Mesenchymal stem cell (in vitro differentiated cells and primary cell): ENCODE measurements around the gene LIMA1. TPM values are rescaled to one million over a fixed set of nuclear protein-coding genes. Genes with fewer than 3 reads are reported as not detected.
A peak's percentile ranks its signal among the peaks of the same experiment; 100 is the strongest.
"Not testable (repeated sequence)": the region's sequence is repeated elsewhere in the genome, so short reads cannot be mapped to it uniquely, and the experiment has no call there.

Experiments
- DNase-seq: peaks from one replicate; pipeline ENCODE4 v3.0.0-alpha.2; 2013
- H2AFZ ChIP-seq: one replicate; pipeline ENCODE4 v1.6.1; 2013; ENCODE audit warnings: low read depth, mild to moderate bottlenecking, control low read depth, inconsistent platforms, low read length, moderate library complexity
- H2AK5ac ChIP-seq: 2 replicates; pipeline ENCODE4 v1.6.1; 2013; ENCODE audit warnings: low read length, moderate library complexity, mild to moderate bottlenecking, inconsistent platforms; ENCODE audit not compliant: severe bottlenecking
- H2BK120ac ChIP-seq: one replicate; pipeline ENCODE4 v1.6.1; 2013; ENCODE audit warnings: low read depth, mild to moderate bottlenecking, inconsistent platforms, low read length, moderate library complexity
- H2BK12ac ChIP-seq, 2 experiments: one replicate each; pipeline ENCODE4 v1.6.1; 2013; ENCODE audit warnings: inconsistent platforms in 2 of 2, low read length in 2 of 2, mild to moderate bottlenecking in 2 of 2, moderate library complexity in 2 of 2, control low read depth in 1 of 2
- H2BK15ac ChIP-seq: one replicate; pipeline ENCODE4 v1.6.1; 2013; ENCODE audit warnings: mild to moderate bottlenecking, low read depth, inconsistent platforms; ENCODE audit not compliant: poor library complexity, severe bottlenecking
- H2BK5ac ChIP-seq: 2 replicates; pipeline ENCODE4 v1.6.1; 2013; ENCODE audit warnings: low read depth, mild to moderate bottlenecking, low read length, control low read depth, inconsistent platforms; ENCODE audit not compliant: poor library complexity, severe bottlenecking
- H3K14ac ChIP-seq, 2 experiments: one replicate each; pipeline ENCODE4 v1.6.1; 2013; ENCODE audit warnings: inconsistent platforms in 2 of 2, low read length in 2 of 2, control low read depth in 1 of 2, mild to moderate bottlenecking in 1 of 2, moderate library complexity in 1 of 2
- H3K18ac ChIP-seq, 2 experiments: one replicate each; pipeline ENCODE4 v1.6.1; 2013; ENCODE audit warnings: inconsistent platforms in 2 of 2, low read length in 2 of 2, control low read depth in 1 of 2, low read depth in 1 of 2, mild to moderate bottlenecking in 1 of 2
- H3K23ac ChIP-seq, 2 experiments: one replicate each; pipeline ENCODE4 v1.6.1; 2013; ENCODE audit warnings: inconsistent platforms in 2 of 2, low read length in 2 of 2, mild to moderate bottlenecking in 2 of 2, moderate library complexity in 2 of 2, control low read depth in 1 of 2
- H3K27ac ChIP-seq: 2 replicates; pipeline ENCODE4 v1.5.1; 2013; ENCODE audit warnings: mild to moderate bottlenecking, moderate library complexity, low read length, control low read depth, inconsistent platforms; ENCODE audit not compliant: poor library complexity, severe bottlenecking
- H3K27me3 ChIP-seq, 2 experiments: 2 replicates each; pipeline versions ENCODE4 v1.6.1 to v1.7.0; 2013; ENCODE audit warnings: low read length in 2 of 2, mild to moderate bottlenecking in 2 of 2, moderate library complexity in 2 of 2, control low read depth in 1 of 2, inconsistent platforms in 1 of 2; ENCODE audit not compliant: control insufficient read depth in 1 of 2, insufficient read depth in 1 of 2
- H3K36me3 ChIP-seq, 2 experiments: 2 replicates each; pipeline versions ENCODE4 v1.6.1 to v1.7.0; 2013; ENCODE audit warnings: low read length in 2 of 2, control low read depth in 1 of 2, inconsistent platforms in 1 of 2, low read depth in 1 of 2, mild to moderate bottlenecking in 1 of 2; ENCODE audit not compliant: insufficient read depth in 2 of 2, control insufficient read depth in 1 of 2
- H3K4ac ChIP-seq, 2 experiments: one replicate each; pipeline ENCODE4 v1.6.1; 2013; ENCODE audit warnings: inconsistent platforms in 2 of 2, low read length in 2 of 2, mild to moderate bottlenecking in 2 of 2, moderate library complexity in 2 of 2, control low read depth in 1 of 2, low read depth in 1 of 2
- H3K4me1 ChIP-seq: 2 replicates; pipeline ENCODE4 v1.6.1; 2013; ENCODE audit warnings: low read depth, low read length, control low read depth; ENCODE audit not compliant: control insufficient read depth, insufficient read depth
- H3K4me2 ChIP-seq: 2 replicates; pipeline ENCODE4 v1.6.1; 2013; ENCODE audit warnings: low read length, mild to moderate bottlenecking, inconsistent platforms; ENCODE audit not compliant: poor library complexity, severe bottlenecking
- H3K4me3 ChIP-seq, 2 experiments: 2 replicates each; pipeline versions ENCODE4 v1.5.1 to v1.7.0; 2013; ENCODE audit warnings: low read length in 2 of 2, mild to moderate bottlenecking in 2 of 2, control low read depth in 1 of 2, low read depth in 1 of 2; ENCODE audit not compliant: insufficient read depth in 1 of 2
- H3K79me1 ChIP-seq: replicated peaks from 2 replicates; pipeline ENCODE4 v1.6.1; 2013; ENCODE audit warnings: mild to moderate bottlenecking, control low read depth, low read length, inconsistent platforms; ENCODE audit not compliant: poor library complexity, severe bottlenecking
- H3K9ac ChIP-seq: 2 replicates; pipeline ENCODE4 v1.7.0; 2013; ENCODE audit warnings: mild to moderate bottlenecking, low read length, moderate library complexity
- H3K9me3 ChIP-seq: 2 replicates; pipeline ENCODE4 v1.7.0; 2013; ENCODE audit warnings: mild to moderate bottlenecking, low read length; ENCODE audit not compliant: control insufficient read depth
- H4K8ac ChIP-seq: one replicate; pipeline ENCODE4 v1.6.1; 2013; ENCODE audit warnings: inconsistent platforms, mild to moderate bottlenecking, low read length, moderate library complexity
- H4K91ac ChIP-seq: one replicate; pipeline ENCODE4 v1.6.1; 2013; ENCODE audit warnings: mild to moderate bottlenecking, low read length, inconsistent platforms
- WGBS: methylation state at CpG from one replicate; pipeline ENCODE4 v1.1.7; 2013; ENCODE audit warnings: mixed read lengths; 5-methylcytosine and 5-hydroxymethylcytosine counted together
- polyA plus RNA-seq, 2 experiments: library from polyadenylated mRNA; stranded (reverse); fragments of 200-250 nt; gene quantifications; one replicate each; pipeline ENCODE4 v1.2.3, GENCODE V29; 2013

The LIMA1 gene
- polyA plus RNA-seq (2013, experiment 1 of 2): 78.9 TPM
- polyA plus RNA-seq (2013, experiment 2 of 2): 77.4 TPM

DNA sequence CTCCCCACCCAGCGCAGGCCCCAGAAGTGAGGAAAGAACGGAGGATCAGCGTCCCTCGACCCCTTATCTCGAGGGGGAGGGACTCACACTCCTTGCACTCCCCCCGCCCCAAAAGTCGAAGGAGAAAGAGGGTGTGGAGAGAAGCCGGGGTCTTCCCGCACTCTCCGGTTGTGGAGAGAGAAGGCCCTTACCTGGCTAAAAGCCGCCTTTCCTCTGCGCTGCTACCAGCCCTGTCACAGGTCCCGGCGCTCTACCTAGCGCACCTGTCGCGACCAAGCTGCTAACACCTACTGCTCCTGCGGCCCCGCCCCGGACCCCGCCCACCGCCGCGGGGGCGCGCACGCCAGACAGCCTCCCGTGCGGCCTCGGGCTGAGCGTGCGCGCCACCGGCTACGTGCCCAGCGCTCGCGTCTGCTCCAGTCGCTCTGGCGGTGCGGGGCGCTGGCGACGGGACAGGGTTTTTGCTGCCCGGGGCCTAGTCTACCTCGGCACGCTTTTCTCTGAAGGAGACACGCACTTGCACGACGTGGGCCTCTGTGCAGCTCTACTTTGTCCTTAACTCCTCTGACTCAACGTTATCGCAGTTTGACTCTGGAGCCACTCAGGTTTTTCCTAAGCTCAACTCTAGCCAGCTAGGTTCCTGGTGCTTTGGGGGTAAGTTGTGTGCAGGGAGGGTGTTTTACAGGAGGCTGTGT lies at the start of gene LIMA1:
Gene LIMA1 (minus strand): TSS at position 292 of the 695 bp plus-strand sequence. CDS start 34,769 bp downstream, outside the sequence.
- Histone ChIP-seq H3K4me3 (peak within 1 kb of the TSS; percentile 85 to 93), H3K36me3 (peaks cover 0 to 4% of the 10 kb centered on the region in 2 experiments), H2BK15ac (peak within 1 kb of the TSS; percentile 80), H3K4me2 (peak within 1 kb of the TSS; percentile 86), H3K23ac (peak within 1 kb of the TSS in 1 of 2 experiments; percentile 83), H3K4me1 (peaks cover 6% of the 10 kb centered on the region), H2AFZ (peak within 1 kb of the TSS; percentile 99), H3K9ac (peak within 1 kb of the TSS; percentile 95), H4K8ac (peak within 1 kb of the TSS; percentile 94), H4K91ac (peak within 1 kb of the TSS; percentile 93), H3K18ac (peak within 1 kb of the TSS; percentile 40 to 95), H2BK12ac (peak within 1 kb of the TSS in 1 of 2 experiments; percentile 71), H2BK120ac (peak within 1 kb of the TSS; percentile 58), H2AK5ac (peak within 1 kb of the TSS; percentile 90), H3K27me3 (no peaks in the 10 kb centered on the region), H3K9me3 (no peaks in the 10 kb centered on the region), H2BK5ac (no peak within 1 kb of the TSS), H3K79me1 (peaks cover 18% of the 10 kb centered on the region), H3K4ac (peak within 1 kb of the TSS; percentile 86 to 99), H3K14ac (peak within 1 kb of the TSS in 1 of 2 experiments; percentile 87), H3K27ac (peak within 1 kb of the TSS; percentile 61)
- WGBS: under 1% methylated on average over 42 of the region's 52 CpGs
- peak; percentile 91 for DNase-seq

DNA sequence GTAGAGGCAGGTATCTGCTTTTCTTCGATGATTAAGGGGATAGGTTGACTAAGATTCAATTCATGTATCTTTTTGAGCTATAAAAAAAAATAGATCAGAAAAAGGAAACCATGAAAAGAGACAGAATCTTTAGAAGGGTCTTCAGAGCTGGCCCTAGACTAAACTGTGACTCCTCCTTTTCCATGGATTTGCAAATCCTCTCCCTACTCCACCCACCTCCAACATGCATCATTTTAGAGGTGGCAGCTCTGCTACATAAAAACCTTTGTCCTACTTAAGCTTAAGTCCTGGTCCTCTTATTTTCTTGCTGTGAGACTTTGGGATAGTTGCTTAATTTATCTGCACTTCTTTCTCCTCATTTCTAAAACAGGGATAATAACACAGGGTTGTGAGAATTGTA lies 48.4 kb upstream of the LIMA1 start:
- no peaks in the 10 kb centered on the region for H3K36me3 ChIP-seq
- no peaks in the 10 kb centered on the region for H3K27me3 ChIP-seq
- no peak overlapping the region for H3K23ac ChIP-seq
- H3K4me3 ChIP-seq: no peak overlapping the region
- H4K8ac ChIP-seq: no peak overlapping the region
- H2BK12ac ChIP-seq: no peak overlapping the region
- no peak overlapping the region for H3K9ac ChIP-seq
- H2AK5ac ChIP-seq: no peak overlapping the region
- H3K4ac ChIP-seq: no peak overlapping the region
- no peaks in the 10 kb centered on the region for H3K9me3 ChIP-seq
- no peak overlapping the region for H2AFZ ChIP-seq
- no peak for DNase-seq
- H3K27ac ChIP-seq: no peak overlapping the region
- H2BK15ac ChIP-seq: no peak overlapping the region
- H2BK120ac ChIP-seq: no peak overlapping the region
- H3K4me2 ChIP-seq: no peak overlapping the region
- H3K79me1 ChIP-seq: no peaks in the 10 kb centered on the region
- no peak overlapping the region for H3K14ac ChIP-seq
- no peak overlapping the region for H4K91ac ChIP-seq
- no peak overlapping the region for H3K18ac ChIP-seq
- H3K4me1 ChIP-seq: no peaks in the 10 kb centered on the region
- WGBS: no CpG with 5 or more reads among the region's 1 CpG
- H2BK5ac ChIP-seq: no peak overlapping the region

DNA sequence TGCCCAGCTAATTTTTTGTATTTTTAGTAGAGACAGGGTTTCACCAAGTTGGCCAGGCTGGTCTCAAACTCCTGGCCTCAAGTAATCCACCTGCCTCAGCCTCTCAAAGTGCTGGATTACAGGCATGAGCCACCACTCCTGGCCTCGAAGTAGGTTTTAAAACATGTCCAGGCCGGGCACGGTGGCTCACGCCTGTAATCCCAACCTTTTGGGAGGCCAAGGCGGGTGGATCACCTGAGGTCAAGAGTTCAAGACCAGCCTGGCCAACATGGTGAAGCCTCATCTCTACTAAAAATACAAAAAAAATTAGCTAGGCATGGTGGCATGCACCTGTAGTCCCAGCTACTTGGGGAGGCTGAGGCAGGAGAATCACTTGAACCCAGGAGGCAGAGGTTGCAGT lies 45.3 kb upstream of the LIMA1 start:
- not testable (repeated sequence) for H2AK5ac ChIP-seq, H3K4me3 ChIP-seq, H3K14ac ChIP-seq, H3K79me1 ChIP-seq, H3K27me3 ChIP-seq, H3K4me1 ChIP-seq, H3K4me2 ChIP-seq, H3K9me3 ChIP-seq, H2BK120ac ChIP-seq, H2BK5ac ChIP-seq, H2AFZ ChIP-seq, H3K4ac ChIP-seq, H4K91ac ChIP-seq, DNase-seq, H3K9ac ChIP-seq, H3K23ac ChIP-seq, H3K27ac ChIP-seq, H2BK12ac ChIP-seq, H2BK15ac ChIP-seq, H3K36me3 ChIP-seq, H3K18ac ChIP-seq, H4K8ac ChIP-seq
- 90% methylated on average over 5 of the region's 5 CpGs for WGBS

DNA sequence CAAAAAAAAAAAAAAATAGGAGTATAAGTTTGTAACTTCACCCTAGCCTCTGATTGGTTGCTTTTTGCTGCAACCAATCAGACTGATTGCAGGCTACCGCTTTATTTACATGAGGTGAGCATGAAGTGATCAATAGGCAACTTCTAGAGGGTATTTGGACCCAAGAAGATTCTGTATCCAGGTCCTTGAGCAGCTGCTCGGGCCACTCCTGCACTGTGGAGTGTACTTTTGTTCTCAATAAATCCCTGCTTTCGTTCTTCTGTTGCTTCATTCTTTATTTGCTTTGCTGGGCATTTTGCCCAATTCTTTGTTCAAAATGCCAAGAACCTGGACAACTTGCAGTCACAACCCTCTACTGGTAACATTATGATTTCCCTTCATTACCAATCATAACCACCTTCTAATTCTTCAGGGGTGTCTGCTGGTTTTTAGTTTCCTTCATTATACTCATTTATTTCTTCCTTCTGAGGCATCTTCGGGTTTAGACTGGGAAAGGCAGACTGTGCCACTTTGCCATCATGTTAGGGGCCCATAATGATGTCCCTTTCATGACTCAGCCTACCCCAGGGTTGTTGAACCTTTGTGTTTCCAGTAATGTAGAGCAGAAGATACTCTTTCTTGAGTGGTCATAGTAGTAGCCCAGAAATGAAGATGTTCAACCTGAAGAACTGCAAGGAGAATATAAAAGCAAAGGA lies 43.4 kb upstream of the LIMA1 start:
- Histone ChIP-seq H3K9me3 (no peaks in the 10 kb centered on the region), H4K91ac (no peak overlapping the region), H3K14ac (no peak overlapping the region), H3K4ac (no peak overlapping the region), H3K4me1 (peaks cover 1% of the 10 kb centered on the region), H4K8ac (no peak overlapping the region), H2BK120ac (no peak overlapping the region), H3K36me3 (no peaks in the 10 kb centered on the region), H3K18ac (no peak overlapping the region), H2BK15ac (no peak overlapping the region), H3K23ac (no peak overlapping the region), H2BK12ac (no peak overlapping the region), H3K79me1 (no peaks in the 10 kb centered on the region), H3K9ac (no peak overlapping the region), H2AFZ (no peak overlapping the region), H3K4me3 (peak overlapping the region in 1 of 2 experiments; percentile 6), H3K4me2 (no peak overlapping the region), H3K27ac (no peak overlapping the region), H2BK5ac (no peak overlapping the region), H2AK5ac (no peak overlapping the region), H3K27me3 (no peaks in the 10 kb centered on the region)
- no peak for DNase-seq
- 93% methylated on average over 4 of the region's 4 CpGs for WGBS
